ENCODE data around the gene C3orf22.

C3orf22 gene

GRCh38 chr3:126554560-126555525 is 3.9 kb downstream of the C3orf22 start:
- TF ChIP-seq REST (IDR thresholded peaks at IDR 0.05; ENCODE audit: insufficient replicate concordance, low read depth) = no peak
- no peak for TF ChIP-seq POLR2AphosphoS5 (IDR thresholded peaks at IDR 0.05; ENCODE audit: low read depth)
- TF ChIP-seq SPI1 (IDR thresholded peaks at IDR 0.05; ENCODE audit: borderline replicate concordance, low read depth) = no peak
- TF ChIP-seq GABPA (IDR thresholded peaks at IDR 0.05; ENCODE audit: low read depth) = no peak
- TF ChIP-seq CTCF (IDR thresholded peaks at IDR 0.05; ENCODE audit: insufficient read depth, low read length) = no peak
- Histone ChIP-seq H3K27ac (replicated peaks) (no peak overlapping the region), H3K27me3 (ENCODE audit: insufficient read depth, poor library complexity, severe bottlenecking) (no peaks in the 10 kb centered on the region), H3K4me3 (replicated peaks; ENCODE audit: insufficient read depth, low read length) (no peak overlapping the region)
- no peak for DNase-seq (ENCODE audit: low read depth in 1 of 2, low spot score in 1 of 2)

GRCh38 chr3:126553284-126554084 is 5.2 kb downstream of the C3orf22 start:
- no peak overlapping the region for H3K27ac ChIP-seq (replicated peaks)
- H3K4me3 ChIP-seq (replicated peaks; ENCODE audit: insufficient read depth, low read length) = no peak overlapping the region
- no peak for DNase-seq (ENCODE audit: low read depth in 1 of 2, low spot score in 1 of 2)
- TF ChIP-seq GABPA (IDR thresholded peaks at IDR 0.05; ENCODE audit: low read depth) (no peak), SPI1 (IDR thresholded peaks at IDR 0.05; ENCODE audit: borderline replicate concordance, low read depth) (no peak), POLR2AphosphoS5 (IDR thresholded peaks at IDR 0.05; ENCODE audit: low read depth) (no peak), CTCF (IDR thresholded peaks at IDR 0.05; ENCODE audit: insufficient read depth, low read length) (no peak), REST (IDR thresholded peaks at IDR 0.05; ENCODE audit: insufficient replicate concordance, low read depth) (no peak)
- H3K27me3 ChIP-seq (ENCODE audit: insufficient read depth, poor library complexity, severe bottlenecking) = no peaks in the 10 kb centered on the region

GRCh38 chr3:126552688-126553283 is 5.9 kb downstream of the C3orf22 start:
- TF ChIP-seq CTCF (IDR thresholded peaks at IDR 0.05; ENCODE audit: insufficient read depth, low read length) (no peak), POLR2AphosphoS5 (IDR thresholded peaks at IDR 0.05; ENCODE audit: low read depth) (no peak), GABPA (IDR thresholded peaks at IDR 0.05; ENCODE audit: low read depth) (no peak), SPI1 (IDR thresholded peaks at IDR 0.05; ENCODE audit: borderline replicate concordance, low read depth) (no peak), REST (IDR thresholded peaks at IDR 0.05; ENCODE audit: insufficient replicate concordance, low read depth) (no peak)
- Histone ChIP-seq H3K4me3 (replicated peaks; ENCODE audit: insufficient read depth, low read length) (no peak overlapping the region), H3K27me3 (ENCODE audit: insufficient read depth, poor library complexity, severe bottlenecking) (no peaks in the 10 kb centered on the region), H3K27ac (replicated peaks) (no peak overlapping the region)
- DNase-seq (ENCODE audit: low read depth in 1 of 2, low spot score in 1 of 2) = no peak
